ENCODE results near the gene PLCB4.

DNA sequence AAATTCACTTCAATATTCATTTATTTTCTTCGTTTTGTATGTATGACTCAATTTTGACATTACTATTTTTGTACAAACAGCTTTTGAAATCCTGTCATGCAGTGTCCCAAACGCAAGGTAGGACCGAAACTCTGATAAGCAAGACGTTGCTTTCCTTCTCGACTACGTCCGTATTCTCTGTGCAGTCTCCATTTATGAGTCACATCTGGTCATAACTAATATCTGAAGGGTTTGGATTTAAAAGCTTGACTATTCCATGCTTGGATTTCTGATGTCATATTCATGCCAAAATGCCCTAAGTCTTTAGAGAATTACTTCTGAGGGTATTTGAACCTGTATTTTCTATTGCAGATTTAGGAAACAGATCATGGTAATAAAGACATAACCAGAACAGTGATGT, 407.8 kb downstream of the PLCB4 start:
- TF ChIP-seq, protein P1, sequence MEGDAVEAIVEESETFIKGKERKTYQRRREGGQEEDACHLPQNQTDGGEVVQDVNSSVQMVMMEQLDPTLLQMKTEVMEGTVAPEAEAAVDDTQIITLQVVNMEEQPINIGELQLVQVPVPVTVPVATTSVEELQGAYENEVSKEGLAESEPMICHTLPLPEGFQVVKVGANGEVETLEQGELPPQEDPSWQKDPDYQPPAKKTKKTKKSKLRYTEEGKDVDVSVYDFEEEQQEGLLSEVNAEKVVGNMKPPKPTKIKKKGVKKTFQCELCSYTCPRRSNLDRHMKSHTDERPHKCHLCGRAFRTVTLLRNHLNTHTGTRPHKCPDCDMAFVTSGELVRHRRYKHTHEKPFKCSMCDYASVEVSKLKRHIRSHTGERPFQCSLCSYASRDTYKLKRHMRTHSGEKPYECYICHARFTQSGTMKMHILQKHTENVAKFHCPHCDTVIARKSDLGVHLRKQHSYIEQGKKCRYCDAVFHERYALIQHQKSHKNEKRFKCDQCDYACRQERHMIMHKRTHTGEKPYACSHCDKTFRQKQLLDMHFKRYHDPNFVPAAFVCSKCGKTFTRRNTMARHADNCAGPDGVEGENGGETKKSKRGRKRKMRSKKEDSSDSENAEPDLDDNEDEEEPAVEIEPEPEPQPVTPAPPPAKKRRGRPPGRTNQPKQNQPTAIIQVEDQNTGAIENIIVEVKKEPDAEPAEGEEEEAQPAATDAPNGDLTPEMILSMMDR (IDR thresholded peaks at IDR 0.05) = no peak
- TF ChIP-seq POLR2A (IDR thresholded peaks at IDR 0.05) = no peak

All from adrenal gland (tissue), 5 donors.